H9 (cell line): ENCODE measurements around the gene LRRC71. TPM values are rescaled to one million over a fixed set of nuclear protein-coding genes. Genes with fewer than 3 reads are reported as not detected.

Source experiments
- DNase-seq: peaks from one replicate; pipeline ENCODE4 v3.0.0-alpha.2; 2017
- H2AFZ ChIP-seq: one replicate; pipeline ENCODE4 v1.6.1; 2013; ENCODE audit warnings: mild to moderate bottlenecking, low read length, control low read depth, moderate library complexity
- H2AK5ac ChIP-seq: 2 replicates; pipeline ENCODE4 v1.6.1; 2013; ENCODE audit warnings: low read length, control low read depth, mixed read lengths; ENCODE audit not compliant: insufficient read length
- H2BK120ac ChIP-seq: one replicate; pipeline ENCODE4 v1.6.1; 2013; ENCODE audit warnings: low read depth, mild to moderate bottlenecking, low read length, control low read depth, inconsistent platforms; ENCODE audit not compliant: poor library complexity, severe bottlenecking
- H2BK12ac ChIP-seq: 2 replicates; pipeline ENCODE4 v1.6.1; 2013; ENCODE audit warnings: low read length, control low read depth, mixed read lengths, low read depth; ENCODE audit not compliant: insufficient read length
- H2BK15ac ChIP-seq: 2 replicates; pipeline ENCODE4 v1.6.1; 2013; ENCODE audit warnings: low read depth, low read length, control low read depth
- H2BK20ac ChIP-seq: one replicate; pipeline ENCODE4 v1.6.1; 2013; ENCODE audit warnings: low read depth, mild to moderate bottlenecking, low read length, control low read depth, inconsistent platforms; ENCODE audit not compliant: poor library complexity, severe bottlenecking
- H2BK5ac ChIP-seq: 2 replicates; pipeline ENCODE4 v1.6.1; 2013; ENCODE audit warnings: low read length, control low read depth, mixed read lengths; ENCODE audit not compliant: insufficient read length
- H3K14ac ChIP-seq: 2 replicates; pipeline ENCODE4 v1.6.1; 2013; ENCODE audit warnings: low read length, control low read depth; ENCODE audit not compliant: insufficient read depth
- H3K18ac ChIP-seq: 2 replicates; pipeline ENCODE4 v1.6.1; 2013; ENCODE audit warnings: low read depth, mild to moderate bottlenecking, mixed read lengths, low read length, control low read depth; ENCODE audit not compliant: insufficient read length
- H3K23ac ChIP-seq: 2 replicates; pipeline ENCODE4 v1.6.1; 2013; ENCODE audit warnings: low read length, control low read depth, mixed read lengths, low read depth; ENCODE audit not compliant: insufficient read length
- H3K23me2 ChIP-seq: 2 replicates; pipeline ENCODE4 v1.6.1; 2013; ENCODE audit warnings: low read depth, mild to moderate bottlenecking, mixed read lengths, low read length, control low read depth; ENCODE audit not compliant: insufficient read length, poor library complexity, severe bottlenecking
- H3K27ac ChIP-seq: 2 replicates; pipeline ENCODE4 v1.5.1; 2013; ENCODE audit warnings: low read length, control low read depth, mixed read lengths, low read depth; ENCODE audit not compliant: insufficient read length
- H3K27me3 ChIP-seq: 2 replicates; pipeline ENCODE4 v1.6.1; 2013; ENCODE audit warnings: low read length, control low read depth, inconsistent platforms; ENCODE audit not compliant: insufficient read depth
- H3K4ac ChIP-seq: 2 replicates; pipeline ENCODE4 v1.6.1; 2013; ENCODE audit warnings: low read depth, mild to moderate bottlenecking, control low read depth, inconsistent platforms, low read length, moderate library complexity
- H3K4me1 ChIP-seq: 2 replicates; pipeline ENCODE4 v1.6.1; 2013; ENCODE audit warnings: low read length, control low read depth, inconsistent platforms; ENCODE audit not compliant: insufficient read depth
- H3K4me2 ChIP-seq: 2 replicates; pipeline ENCODE4 v1.6.1; 2013; ENCODE audit warnings: low read length, control low read depth, mixed read lengths; ENCODE audit not compliant: insufficient read length, insufficient read depth
- H3K56ac ChIP-seq: 2 replicates; pipeline ENCODE4 v1.6.1; 2013; ENCODE audit warnings: low read depth, mild to moderate bottlenecking, mixed read lengths, low read length, control low read depth; ENCODE audit not compliant: insufficient read length
- H3K79me1 ChIP-seq: 2 replicates; pipeline ENCODE4 v1.6.1; 2013; ENCODE audit warnings: low read depth, mild to moderate bottlenecking, moderate library complexity, low read length, control low read depth, inconsistent platforms; ENCODE audit not compliant: insufficient read depth, poor library complexity, severe bottlenecking
- H3K79me2 ChIP-seq: 2 replicates; pipeline ENCODE4 v1.6.1; 2013; ENCODE audit warnings: low read length, control low read depth, inconsistent platforms; ENCODE audit not compliant: insufficient read depth
- H3K9ac ChIP-seq: 2 replicates; pipeline ENCODE4 v1.6.1; 2013; ENCODE audit warnings: low read length, control low read depth, mixed read lengths; ENCODE audit not compliant: insufficient read length; ENCODE audit errors: extremely low read depth
- H3K9me3 ChIP-seq: one replicate; pipeline ENCODE4 v1.6.1; 2013; ENCODE audit warnings: low read depth, low read length, inconsistent platforms; ENCODE audit not compliant: control insufficient read depth
- H3T11ph ChIP-seq: one replicate; pipeline ENCODE4 v1.6.1; 2013; ENCODE audit warnings: mild to moderate bottlenecking, low read length, control low read depth, inconsistent platforms
- H4K20me1 ChIP-seq: one replicate; pipeline ENCODE4 v1.6.1; 2013; ENCODE audit not compliant: control insufficient read depth, insufficient read length, insufficient read depth
- H4K5ac ChIP-seq: 2 replicates; pipeline ENCODE4 v1.6.1; 2013; ENCODE audit warnings: low read depth, mild to moderate bottlenecking, mixed read lengths, low read length, control low read depth; ENCODE audit not compliant: insufficient read length
- H4K8ac ChIP-seq: replicated peaks from 2 replicates; pipeline ENCODE4 v1.6.1; 2013; ENCODE audit warnings: low read length, control low read depth, mixed read lengths, low read depth; ENCODE audit not compliant: insufficient read length
- H4K91ac ChIP-seq: 2 replicates; pipeline ENCODE4 v1.6.1; 2013; ENCODE audit warnings: low read depth, mild to moderate bottlenecking, moderate library complexity, mixed read lengths, low read length, control low read depth; ENCODE audit not compliant: insufficient read length
- H3K27ac Mint-ChIP-seq, 3 experiments: 2 replicates in 2 of 3; 3 replicates in 1 of 3; pipeline ENCODE4 v1.8.0; 2020 to 2021; ENCODE audit warnings: mixed read lengths in 3 of 3, mild to moderate bottlenecking in 1 of 3, moderate library complexity in 1 of 3
- H3K27me3 Mint-ChIP-seq: 2 replicates; pipeline ENCODE4 v1.8.0; 2021; ENCODE audit warnings: low read depth, mild to moderate bottlenecking, moderate library complexity, mixed read lengths
- H3K36me3 Mint-ChIP-seq, 3 experiments: 2 replicates in 2 of 3; 3 replicates in 1 of 3; pipeline ENCODE4 v1.8.0; 2020 to 2021; ENCODE audit warnings: low read depth in 3 of 3, mixed read lengths in 3 of 3; ENCODE audit not compliant: insufficient read depth in 1 of 3
- H3K4me1 Mint-ChIP-seq, 2 experiments: 2 replicates each; pipeline ENCODE4 v1.8.0; 2020; ENCODE audit warnings: mixed read lengths in 2 of 2
- H3K4me3 Mint-ChIP-seq, 2 experiments: 2 replicates in 1 of 2; 3 replicates in 1 of 2; pipeline ENCODE4 v1.8.0; 2020 to 2021; ENCODE audit warnings: mild to moderate bottlenecking in 2 of 2, mixed read lengths in 2 of 2, moderate library complexity in 1 of 2
- H3K9me3 Mint-ChIP-seq, 2 experiments: 2 replicates in 1 of 2; 3 replicates in 1 of 2; pipeline ENCODE4 v1.8.0; 2020; ENCODE audit warnings: mild to moderate bottlenecking in 2 of 2, mixed read lengths in 2 of 2, moderate library complexity in 1 of 2
- WGBS: extraction: QIAGEN DNeasy Blood & Tissue Kit; methylation state at CpG from one replicate; pipeline ENCODE4 v1.1.7; 2013; ENCODE audit warnings: missing lambda C conversion rate, low lambda C conversion rate, mixed read lengths; ENCODE audit not compliant: insufficient read length; ENCODE audit errors: extremely low coverage; 5-methylcytosine and 5-hydroxymethylcytosine counted together
- total RNA-seq: library from RNA; stranded (reverse); gene quantifications from 2 replicates; pipeline ENCODE4 v1.2.1, GENCODE V29; 2021
- TF ChIP-seq, protein P1 (sequence below): fragments of 200-600 bp; sonication (generic); conservative IDR thresholded peaks from 3 replicates; pipeline ENCODE4 v1.8.0; 2021; ENCODE audit warnings: antibody characterized with exemption, mild to moderate bottlenecking

LRRC71 gene
- total RNA-seq, 1 experiment from 2014 or later = not detected

GRCh38 chr1:156943756-156944155, 23.3 kb downstream of the LRRC71 start:
- no CpG with 5 or more reads among the region's 3 CpGs for WGBS
- Histone ChIP-seq H2BK20ac (no peak overlapping the region), H4K20me1 (no peaks in the 10 kb centered on the region), H3K4ac (no peak overlapping the region), H2BK120ac (no peak overlapping the region), H2BK12ac (no peak overlapping the region), H3K23me2 (no peaks in the 10 kb centered on the region), H3K4me1 (no peaks in the 10 kb centered on the region), H2AK5ac (no peak overlapping the region), H4K8ac (no peak overlapping the region), H3K56ac (no peak overlapping the region), H3K79me2 (no peaks in the 10 kb centered on the region), H2BK5ac (no peak overlapping the region), H3K23ac (no peak overlapping the region), H4K5ac (no peak overlapping the region), H3T11ph (no peak overlapping the region), H3K9me3 (no peaks in the 10 kb centered on the region), H3K79me1 (no peaks in the 10 kb centered on the region), H3K14ac (no peak overlapping the region), H3K27me3 (no peaks in the 10 kb centered on the region), H3K18ac (no peak overlapping the region), H4K91ac (no peak overlapping the region), H3K4me2 (no peak overlapping the region), H2AFZ (no peak overlapping the region), H2BK15ac (no peak overlapping the region), H3K27ac (no peak overlapping the region), H3K9ac (no peak overlapping the region)
- TF ChIP-seq, protein P1, sequence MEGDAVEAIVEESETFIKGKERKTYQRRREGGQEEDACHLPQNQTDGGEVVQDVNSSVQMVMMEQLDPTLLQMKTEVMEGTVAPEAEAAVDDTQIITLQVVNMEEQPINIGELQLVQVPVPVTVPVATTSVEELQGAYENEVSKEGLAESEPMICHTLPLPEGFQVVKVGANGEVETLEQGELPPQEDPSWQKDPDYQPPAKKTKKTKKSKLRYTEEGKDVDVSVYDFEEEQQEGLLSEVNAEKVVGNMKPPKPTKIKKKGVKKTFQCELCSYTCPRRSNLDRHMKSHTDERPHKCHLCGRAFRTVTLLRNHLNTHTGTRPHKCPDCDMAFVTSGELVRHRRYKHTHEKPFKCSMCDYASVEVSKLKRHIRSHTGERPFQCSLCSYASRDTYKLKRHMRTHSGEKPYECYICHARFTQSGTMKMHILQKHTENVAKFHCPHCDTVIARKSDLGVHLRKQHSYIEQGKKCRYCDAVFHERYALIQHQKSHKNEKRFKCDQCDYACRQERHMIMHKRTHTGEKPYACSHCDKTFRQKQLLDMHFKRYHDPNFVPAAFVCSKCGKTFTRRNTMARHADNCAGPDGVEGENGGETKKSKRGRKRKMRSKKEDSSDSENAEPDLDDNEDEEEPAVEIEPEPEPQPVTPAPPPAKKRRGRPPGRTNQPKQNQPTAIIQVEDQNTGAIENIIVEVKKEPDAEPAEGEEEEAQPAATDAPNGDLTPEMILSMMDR = no peak
- H3K4me1 Mint-ChIP-seq = no peaks in the 10 kb centered on the region
- H3K36me3 Mint-ChIP-seq = peaks cover 59 to 97% (median 94%) of the 10 kb centered on the region in 3 experiments
- H3K27ac Mint-ChIP-seq = no peak overlapping the region
- H3K4me3 Mint-ChIP-seq = no peak overlapping the region
- no peaks in the 10 kb centered on the region; the same call in none of the 2 replicates for H3K27me3 Mint-ChIP-seq
- no peaks in the 10 kb centered on the region for H3K9me3 Mint-ChIP-seq
- no peak for DNase-seq
